ENCODE results near the gene AP2A1.

Gene AP2A1

DNA sequence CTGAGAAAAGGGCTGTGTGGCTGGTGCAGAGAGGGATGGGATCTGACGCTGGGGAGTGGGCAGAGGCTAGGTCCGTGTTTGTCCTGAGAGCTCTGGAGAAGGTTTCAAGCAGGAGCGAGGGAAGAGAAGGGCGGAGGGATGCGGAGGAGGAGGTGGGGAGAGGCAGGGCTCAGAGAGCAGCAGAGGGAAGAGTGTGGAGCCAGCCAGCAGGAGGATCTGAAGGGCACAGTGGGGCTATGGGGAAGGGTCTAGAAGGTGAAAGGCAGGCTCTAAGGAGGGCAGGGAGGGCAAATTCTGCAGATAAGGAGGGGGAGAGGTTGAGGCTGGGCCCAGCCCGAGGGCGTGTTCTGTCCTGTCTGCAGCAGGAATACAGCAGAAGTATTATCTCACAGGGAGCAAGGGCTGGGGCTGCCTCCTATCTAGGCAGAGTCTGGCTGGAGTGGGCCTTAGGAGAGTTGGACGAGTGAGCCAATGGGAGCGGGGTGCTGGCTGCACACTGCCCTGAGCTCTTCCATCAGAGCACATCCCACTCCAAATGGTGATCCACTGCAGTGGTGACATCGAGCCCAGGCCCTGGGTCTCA, 6.1 kb downstream of the AP2A1 start:
- DNase-seq (ENCODE audit: low read depth): no peak
- TF ChIP-seq CTCF (conservative IDR thresholded peaks at IDR 0.05; ENCODE audit: low read depth, low read length): no peak
- no peak overlapping the region for H3K4me3 ChIP-seq (ENCODE audit: low read length)

DNA sequence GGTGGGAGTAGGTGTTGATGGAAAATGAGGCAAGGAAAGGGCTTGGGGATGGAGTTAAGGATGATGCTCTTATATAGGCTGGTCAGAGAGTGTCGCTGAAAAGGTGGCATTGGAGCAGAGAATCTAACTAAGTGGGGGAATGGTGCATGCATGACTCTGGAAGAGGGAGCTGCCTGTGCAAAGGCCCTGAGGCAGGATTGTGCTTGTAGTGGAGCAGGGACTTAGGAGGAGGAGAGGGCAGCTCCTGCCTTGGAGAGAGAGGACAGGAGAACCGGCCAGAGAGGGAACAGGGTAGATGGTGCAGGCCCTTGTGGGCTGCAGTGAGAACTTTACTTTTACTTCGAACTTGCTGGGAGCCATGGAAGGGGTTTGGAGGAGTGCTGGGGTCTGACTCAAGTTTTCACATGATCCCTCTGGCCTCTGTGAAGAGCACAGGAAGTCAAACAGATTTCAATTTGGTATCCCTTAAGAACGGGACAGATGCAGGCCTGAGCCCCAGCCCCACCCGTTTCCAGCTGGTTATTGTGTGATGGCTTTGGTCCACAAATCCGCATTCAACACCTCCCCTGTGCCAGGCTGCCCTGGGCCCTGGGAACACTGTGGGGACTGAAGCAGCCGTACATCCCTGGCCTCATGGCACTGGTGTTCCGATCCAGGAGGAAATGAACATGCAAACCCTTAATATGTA, 7.0 kb downstream of the AP2A1 start:
- TF ChIP-seq CTCF (conservative IDR thresholded peaks at IDR 0.05; ENCODE audit: low read depth, low read length): no peak
- H3K4me3 ChIP-seq (ENCODE audit: low read length): no peak overlapping the region
- no peak for DNase-seq (ENCODE audit: low read depth)

DNA sequence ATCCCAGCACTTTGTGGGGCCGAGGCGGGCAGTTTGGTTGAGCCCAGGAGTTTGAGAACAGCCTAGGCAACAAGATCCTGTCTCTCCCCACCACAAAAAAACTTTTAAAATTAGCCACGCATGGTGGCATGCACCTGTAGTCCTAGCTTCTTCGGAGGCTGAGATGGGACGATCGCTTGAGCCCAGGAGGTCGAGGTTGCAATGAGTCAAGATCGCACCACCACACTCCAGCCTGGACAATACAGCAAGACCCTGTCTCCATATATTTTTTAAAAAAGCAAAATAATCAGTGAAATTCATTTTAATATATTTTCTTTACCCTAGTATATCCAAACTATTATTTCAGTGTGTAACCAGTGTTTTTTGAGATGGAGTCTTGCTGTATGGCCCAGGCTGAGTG, 8.2 kb downstream of the AP2A1 start:
- TF ChIP-seq CTCF (conservative IDR thresholded peaks at IDR 0.05; ENCODE audit: low read depth, low read length): no peak
- H3K4me3 ChIP-seq (ENCODE audit: low read length): no peak overlapping the region
- no peak for DNase-seq (ENCODE audit: low read depth)

DNA sequence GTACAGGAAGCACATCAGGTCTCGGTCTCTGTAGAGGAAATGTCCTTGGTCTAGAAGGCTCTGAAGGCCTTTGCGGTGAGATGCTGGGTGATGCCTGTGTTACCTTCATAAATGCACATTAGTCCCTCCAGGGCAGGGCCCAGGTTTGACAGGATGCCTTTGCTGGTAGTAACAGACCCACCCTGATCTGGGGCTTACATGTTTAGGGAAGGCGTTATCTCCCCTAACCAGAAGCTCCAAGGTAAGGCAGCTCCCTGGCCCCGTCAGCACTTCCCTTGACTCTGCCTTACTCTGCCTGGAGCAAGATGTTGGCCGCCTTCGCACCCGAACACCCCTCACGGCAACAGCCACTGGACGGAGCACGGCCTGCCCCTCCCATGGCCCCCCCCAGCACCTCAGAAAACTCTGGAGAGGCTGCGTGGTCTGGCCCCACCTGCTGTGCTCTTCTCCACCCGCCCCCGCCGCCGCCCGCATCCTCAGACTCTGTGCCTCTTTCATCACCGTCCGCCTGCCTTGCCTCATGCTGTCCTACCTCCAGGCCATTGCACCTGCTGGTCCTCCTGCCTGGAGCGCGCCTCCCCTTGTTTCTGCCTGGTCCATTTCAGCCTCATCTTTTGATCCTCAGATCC, 9.1 kb downstream of the AP2A1 start:
- H3K4me3 ChIP-seq (ENCODE audit: low read length): no peak overlapping the region
- DNase-seq (ENCODE audit: low read depth): no peak
- TF ChIP-seq CTCF (conservative IDR thresholded peaks at IDR 0.05; ENCODE audit: low read depth, low read length): no peak

GRCh38 chr19:49776371-49776764, 9.6 kb downstream of the AP2A1 start:
- no peak for TF ChIP-seq CTCF (conservative IDR thresholded peaks at IDR 0.05; ENCODE audit: low read depth, low read length)
- no peak overlapping the region for H3K4me3 ChIP-seq (ENCODE audit: low read length)
- no peak for DNase-seq (ENCODE audit: low read depth)

DNA sequence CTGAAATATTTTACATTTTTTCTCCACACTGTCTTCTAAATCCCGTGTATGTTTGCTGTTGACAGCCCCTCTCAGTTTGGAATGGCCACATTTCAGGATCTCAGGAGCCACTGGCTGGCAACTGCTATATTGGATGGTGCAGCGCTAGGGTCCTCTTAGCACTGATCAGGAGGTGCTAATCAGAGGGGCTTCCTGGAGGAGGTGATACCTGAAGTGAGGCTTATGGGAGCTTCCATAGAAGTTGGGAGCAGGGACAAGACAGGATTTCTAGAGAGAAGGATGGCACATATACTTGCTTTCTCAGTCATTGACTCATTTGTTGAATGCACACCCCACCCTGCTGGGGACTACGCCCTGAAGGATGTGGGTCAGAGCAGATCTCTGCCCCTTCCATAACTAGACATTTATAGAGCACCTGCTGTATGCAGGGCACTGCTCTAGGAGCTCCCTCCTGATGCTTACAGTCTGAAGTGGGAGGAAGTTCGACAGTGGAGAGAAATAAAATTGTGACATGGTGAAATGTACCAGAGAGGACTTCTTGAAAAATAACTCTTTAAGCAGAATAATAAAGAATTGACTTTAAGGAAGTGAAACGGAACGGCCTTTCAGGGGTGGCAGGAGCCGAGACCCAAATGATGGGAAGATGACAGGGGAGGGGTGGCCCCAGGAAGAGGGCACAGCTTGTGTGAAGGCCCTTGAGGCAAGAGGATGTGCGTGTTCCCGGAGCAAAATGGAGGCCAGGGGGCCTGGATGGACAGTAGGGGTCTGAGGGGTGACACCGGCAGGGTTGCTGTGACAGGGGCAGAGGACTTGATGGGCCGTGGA, 13.1 kb downstream of the AP2A1 start:
- no peak for DNase-seq (ENCODE audit: low read depth)
- no peak overlapping the region for H3K4me3 ChIP-seq (ENCODE audit: low read length)
- TF ChIP-seq CTCF (conservative IDR thresholded peaks at IDR 0.05; ENCODE audit: low read depth, low read length): no peak
